Stimulated activated memory B cell treated with anti-CD40 and anti-IgM and Interleukin-4, amounts not matched to agents 10 μg/mL and 1 μg/mL and 100 μg/mL, for 72 hours (primary cell): ENCODE data around the gene LRRC10.
A peak's percentile ranks its signal among the peaks of the same experiment; 100 is the strongest.
"Not testable (repeated sequence)": the region's sequence is repeated elsewhere in the genome, so short reads cannot be mapped to it uniquely, and the experiment has no call there.

Experiments used
- ATAC-seq: fragments of 150-1000 bp; cut with Tn5 transposase; 2 replicates; pipeline ENCODE4 v1.10.0; 2021
- H3K27ac Mint-ChIP-seq: one replicate; pipeline ENCODE4 v1.8.0; 2022; ENCODE audit warnings: mild to moderate bottlenecking, mixed read lengths
- H3K27me3 Mint-ChIP-seq: one replicate; pipeline ENCODE4 v1.8.0; 2022; ENCODE audit warnings: mixed read lengths
- H3K36me3 Mint-ChIP-seq: one replicate; pipeline ENCODE4 v1.8.0; 2022; ENCODE audit warnings: mixed read lengths
- H3K4me1 Mint-ChIP-seq: one replicate; pipeline ENCODE4 v1.8.0; 2022; ENCODE audit warnings: mixed read lengths
- H3K4me3 Mint-ChIP-seq: one replicate; pipeline ENCODE4 v1.8.0; 2022; ENCODE audit warnings: mild to moderate bottlenecking, moderate library complexity, mixed read lengths
- H3K9me3 Mint-ChIP-seq: one replicate; pipeline ENCODE4 v1.8.0; 2022; ENCODE audit warnings: mixed read lengths

LRRC10 gene

DNA sequence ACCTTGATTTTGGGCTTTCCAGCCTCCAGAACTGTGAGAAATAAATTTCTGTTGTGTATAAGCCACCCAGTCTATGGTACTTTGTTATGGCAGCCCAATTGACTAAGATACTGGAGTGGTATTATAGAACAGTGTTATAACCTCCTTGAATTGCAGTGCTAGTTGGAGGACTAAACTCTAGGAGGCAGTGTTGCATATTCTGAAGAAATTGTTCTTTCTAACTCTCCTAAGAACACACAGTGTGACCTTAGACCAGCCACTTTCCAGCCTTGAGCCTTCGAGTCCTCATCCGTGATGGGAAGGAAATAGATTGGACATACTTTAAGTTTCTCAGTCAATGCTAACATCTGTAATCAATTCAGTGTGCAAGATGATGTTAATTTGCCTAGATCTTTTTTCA is 22.4 kb upstream of the LRRC10 start:
- no peak for ATAC-seq
- Mint-ChIP-seq H3K4me1 (no peaks in the 10 kb centered on the region), H3K27ac (no peak overlapping the region)

DNA sequence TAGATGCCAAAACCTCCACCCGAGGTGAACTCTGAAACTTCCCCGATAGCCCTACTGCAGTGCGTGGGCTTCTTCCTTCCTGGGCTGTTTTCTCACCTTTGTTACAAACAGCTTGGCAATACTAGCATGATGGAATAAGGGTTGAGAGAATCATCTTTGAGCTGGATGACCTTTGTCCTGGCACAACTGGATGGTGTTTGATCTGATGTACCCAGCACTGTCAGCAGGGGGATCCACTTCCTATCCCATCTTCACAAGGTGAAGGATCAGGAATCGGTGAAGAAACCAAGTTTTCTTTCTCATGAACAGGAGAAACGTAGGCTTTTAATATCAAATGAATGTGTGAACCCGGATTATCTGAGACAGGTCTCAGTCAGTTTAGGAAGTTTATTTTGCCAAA is 19.5 kb upstream of the LRRC10 start:
- Mint-ChIP-seq H3K9me3 (no peaks in the 10 kb centered on the region), H3K36me3 (no peaks in the 10 kb centered on the region), H3K4me1 (no peaks in the 10 kb centered on the region), H3K27ac (no peak overlapping the region), H3K27me3 (no peaks in the 10 kb centered on the region), H3K4me3 (no peak overlapping the region)
- no peak for ATAC-seq

More for the DNA sequence above, 22.4 kb upstream of the LRRC10 start:
- no peak overlapping the region for H3K4me3 Mint-ChIP-seq
- H3K27me3 Mint-ChIP-seq = no peaks in the 10 kb centered on the region
- H3K9me3 Mint-ChIP-seq = no peaks in the 10 kb centered on the region
- H3K36me3 Mint-ChIP-seq = no peaks in the 10 kb centered on the region

GRCh38 chr12:69627501-69627900 is 16.8 kb upstream of the LRRC10 start:
- H3K36me3 Mint-ChIP-seq = no peaks in the 10 kb centered on the region
- no peaks in the 10 kb centered on the region for H3K27me3 Mint-ChIP-seq
- no peaks in the 10 kb centered on the region for H3K4me1 Mint-ChIP-seq
- no peaks in the 10 kb centered on the region for H3K9me3 Mint-ChIP-seq
- ATAC-seq = no peak
- H3K27ac Mint-ChIP-seq = no peak overlapping the region
- H3K4me3 Mint-ChIP-seq = no peak overlapping the region

DNA sequence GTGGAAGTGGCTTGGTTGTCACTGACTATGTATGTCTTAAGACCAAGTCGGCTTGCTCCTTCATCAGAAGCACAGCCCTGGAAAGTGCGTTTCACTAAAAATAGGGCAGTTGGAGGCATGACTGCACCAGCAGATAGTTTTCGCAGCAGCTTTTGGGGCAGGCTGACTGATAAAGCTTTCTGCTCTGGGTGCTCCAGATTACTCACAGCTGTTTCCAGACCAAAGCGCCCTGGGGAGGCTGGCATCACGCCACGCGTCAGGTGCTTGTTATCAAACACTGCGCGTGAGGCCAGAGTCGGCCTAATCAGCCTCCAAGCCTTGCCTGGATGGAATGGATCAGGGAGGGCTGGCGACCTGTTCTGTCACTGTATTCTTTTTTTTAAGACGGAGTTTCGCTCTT is 13.3 kb upstream of the LRRC10 start:
- H3K4me3 Mint-ChIP-seq = no peak overlapping the region
- no peaks in the 10 kb centered on the region for H3K36me3 Mint-ChIP-seq
- no peaks in the 10 kb centered on the region for H3K9me3 Mint-ChIP-seq
- H3K4me1 Mint-ChIP-seq = no peaks in the 10 kb centered on the region
- H3K27ac Mint-ChIP-seq = no peak overlapping the region
- peaks cover 11% of the 10 kb centered on the region for H3K27me3 Mint-ChIP-seq
- no peak for ATAC-seq

DNA sequence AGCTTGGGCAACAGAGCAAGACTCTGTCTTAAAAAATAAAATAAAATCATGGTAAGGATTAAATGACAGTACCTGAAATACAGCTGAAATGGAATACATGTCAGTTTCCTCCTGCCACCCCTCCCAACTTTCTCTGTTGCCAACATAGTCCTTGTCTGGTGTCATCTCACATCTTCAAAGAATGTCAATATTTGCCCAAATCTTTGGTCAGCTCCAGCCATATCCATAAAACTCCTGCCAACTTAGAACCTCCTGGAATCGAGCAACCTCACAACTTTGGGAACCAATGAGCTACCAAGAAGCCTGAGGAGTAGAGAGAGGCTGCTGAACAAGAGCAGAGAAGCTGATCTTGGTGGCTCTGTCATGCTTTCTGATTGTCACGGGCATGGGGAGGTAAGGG is 10.8 kb upstream of the LRRC10 start:
- Mint-ChIP-seq H3K36me3 (no peaks in the 10 kb centered on the region), H3K27me3 (peaks cover 11% of the 10 kb centered on the region), H3K9me3 (no peaks in the 10 kb centered on the region), H3K4me1 (no peaks in the 10 kb centered on the region), H3K4me3 (no peak overlapping the region), H3K27ac (no peak overlapping the region)
- ATAC-seq = no peak

DNA sequence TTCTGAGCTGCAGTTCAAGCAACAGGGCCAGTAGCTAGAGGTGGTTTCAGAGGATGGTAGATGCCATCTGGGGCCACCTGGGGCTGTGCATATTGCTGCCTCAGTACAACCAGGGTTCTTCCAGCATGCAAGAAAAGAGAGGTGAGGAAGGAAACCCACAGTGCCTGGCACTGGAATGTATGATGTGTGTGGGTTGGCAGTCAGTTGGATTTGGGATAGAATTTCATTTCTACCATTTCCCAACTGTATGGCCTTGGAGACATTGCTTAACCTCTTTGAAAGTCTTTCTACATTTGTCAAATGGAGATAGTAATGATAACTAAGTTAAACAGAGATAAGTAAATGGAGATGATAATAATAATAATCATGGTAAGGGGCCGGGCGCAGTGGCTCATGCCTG is 10.2 kb upstream of the LRRC10 start:
- Mint-ChIP-seq H3K9me3 (no peaks in the 10 kb centered on the region), H3K36me3 (no peaks in the 10 kb centered on the region), H3K4me1 (peaks cover 5% of the 10 kb centered on the region), H3K27me3 (peaks cover 11% of the 10 kb centered on the region), H3K27ac (no peak overlapping the region), H3K4me3 (no peak overlapping the region)
- no peak for ATAC-seq

DNA sequence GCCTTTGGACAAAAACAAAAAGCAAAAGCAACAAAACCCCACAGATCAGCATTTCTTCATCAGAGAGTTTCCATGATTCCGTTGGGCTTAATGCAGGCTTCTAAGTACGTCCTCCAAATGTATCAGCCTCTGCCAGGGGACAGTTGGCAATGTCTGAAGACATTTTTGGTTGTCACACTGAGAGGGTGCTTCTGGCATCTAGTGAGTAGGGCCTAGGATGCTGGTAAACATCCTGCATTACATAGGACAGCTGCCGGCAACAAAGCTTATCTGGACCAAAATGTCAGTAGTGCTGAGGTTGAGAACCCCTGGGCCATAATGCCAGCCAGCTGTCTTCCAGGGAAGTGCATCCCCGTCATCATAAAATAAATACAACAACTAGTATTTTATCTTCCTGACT is 9.4 kb upstream of the LRRC10 start:
- no peak overlapping the region for H3K27ac Mint-ChIP-seq
- H3K9me3 Mint-ChIP-seq = no peaks in the 10 kb centered on the region
- ATAC-seq = no peak
- H3K4me1 Mint-ChIP-seq = peaks cover 11% of the 10 kb centered on the region
- H3K27me3 Mint-ChIP-seq = peaks cover 11% of the 10 kb centered on the region
- no peak overlapping the region for H3K4me3 Mint-ChIP-seq
- no peaks in the 10 kb centered on the region for H3K36me3 Mint-ChIP-seq

GRCh38 chr12:69619050-69619449 is 8.3 kb upstream of the LRRC10 start:
- no peak overlapping the region for H3K4me3 Mint-ChIP-seq

DNA sequence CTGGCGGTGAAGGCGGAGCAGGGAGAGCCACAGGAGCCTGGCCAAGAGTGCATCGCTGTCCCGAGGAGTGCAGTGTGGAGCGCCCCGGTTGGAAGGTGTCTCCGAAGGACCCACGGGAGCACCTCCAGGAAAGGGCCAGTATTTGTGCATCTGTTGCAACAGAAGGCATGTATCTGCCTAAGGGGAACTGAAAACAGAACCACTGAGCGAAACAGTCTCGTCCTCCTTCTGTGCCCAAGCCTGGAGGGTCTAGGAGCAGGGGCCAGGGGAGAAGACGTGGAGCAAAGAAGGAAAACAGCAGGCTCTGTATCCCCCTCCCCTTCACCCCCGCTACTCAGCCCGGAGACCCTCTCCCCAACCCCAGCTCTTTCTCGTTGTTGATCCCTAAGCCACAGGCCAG is 5.3 kb upstream of the LRRC10 start:
- H3K27ac Mint-ChIP-seq = no peak overlapping the region
- H3K27me3 Mint-ChIP-seq = peaks cover 8% of the 10 kb centered on the region
- H3K4me1 Mint-ChIP-seq = peaks cover 11% of the 10 kb centered on the region
- peak; percentile 57 for ATAC-seq
- no peaks in the 10 kb centered on the region for H3K36me3 Mint-ChIP-seq
- H3K9me3 Mint-ChIP-seq = no peaks in the 10 kb centered on the region
- no peak overlapping the region for H3K4me3 Mint-ChIP-seq

More at GRCh38 chr12:69619050-69619449, 8.3 kb upstream of the LRRC10 start:
- no peak for ATAC-seq
- H3K36me3 Mint-ChIP-seq = no peaks in the 10 kb centered on the region
- peaks cover 11% of the 10 kb centered on the region for H3K4me1 Mint-ChIP-seq
- H3K9me3 Mint-ChIP-seq = no peaks in the 10 kb centered on the region
- H3K27me3 Mint-ChIP-seq = peaks cover 11% of the 10 kb centered on the region
- no peak overlapping the region for H3K27ac Mint-ChIP-seq

- Mint-ChIP-seq H3K36me3 (no peaks in the 10 kb centered on the region), H3K9me3 (no peaks in the 10 kb centered on the region), H3K27me3 (no peaks in the 10 kb centered on the region), H3K4me3 (no peak overlapping the region), H3K4me1 (peaks cover 11% of the 10 kb centered on the region), H3K27ac (no peak overlapping the region)
- no peak for ATAC-seq
Observed at GRCh38 chr12:69613351-69613750, 2.6 kb upstream of the LRRC10 start.

DNA sequence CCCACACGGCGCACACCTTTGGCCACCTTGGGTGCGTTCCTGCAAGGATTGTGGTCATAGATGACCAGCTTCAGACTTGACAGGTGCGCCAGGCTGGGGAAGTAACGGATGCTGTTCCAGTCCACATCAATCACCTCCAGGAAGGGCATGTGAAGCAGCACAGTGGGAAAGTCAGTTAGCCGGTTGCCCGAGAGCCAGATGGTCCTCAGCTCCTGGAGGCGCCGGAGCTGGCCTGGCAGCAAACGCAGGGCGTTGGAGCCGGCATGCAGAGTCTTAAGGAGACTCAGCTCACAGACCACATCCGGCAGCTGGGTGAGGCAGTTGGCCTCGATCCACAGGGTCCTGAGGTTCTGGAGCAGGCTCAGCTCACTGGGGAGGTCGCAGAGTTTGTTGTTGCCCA is 581 bp downstream of the LRRC10 start:
- no peaks in the 10 kb centered on the region for H3K27me3 Mint-ChIP-seq
- H3K4me1 Mint-ChIP-seq = no peaks in the 10 kb centered on the region
- no peaks in the 10 kb centered on the region for H3K36me3 Mint-ChIP-seq
- H3K4me3 Mint-ChIP-seq = no peak overlapping the region
- no peaks in the 10 kb centered on the region for H3K9me3 Mint-ChIP-seq
- H3K27ac Mint-ChIP-seq = no peak overlapping the region
- no peak for ATAC-seq

- no peak overlapping the region for H3K27ac Mint-ChIP-seq
- no peaks in the 10 kb centered on the region for H3K4me1 Mint-ChIP-seq
- no peak overlapping the region for H3K4me3 Mint-ChIP-seq
- peaks cover 6% of the 10 kb centered on the region for H3K36me3 Mint-ChIP-seq
- no peaks in the 10 kb centered on the region for H3K27me3 Mint-ChIP-seq
- peaks cover 4% of the 10 kb centered on the region for H3K9me3 Mint-ChIP-seq
- ATAC-seq = no peak
Observed at GRCh38 chr12:69608114-69608513, 2.6 kb downstream of the LRRC10 start.

- ATAC-seq, H3K4me1 Mint-ChIP-seq, H3K4me3 Mint-ChIP-seq: not testable (repeated sequence)
Observed at GRCh38 chr12:69604275-69604674, 6.4 kb downstream of the LRRC10 start.

DNA sequence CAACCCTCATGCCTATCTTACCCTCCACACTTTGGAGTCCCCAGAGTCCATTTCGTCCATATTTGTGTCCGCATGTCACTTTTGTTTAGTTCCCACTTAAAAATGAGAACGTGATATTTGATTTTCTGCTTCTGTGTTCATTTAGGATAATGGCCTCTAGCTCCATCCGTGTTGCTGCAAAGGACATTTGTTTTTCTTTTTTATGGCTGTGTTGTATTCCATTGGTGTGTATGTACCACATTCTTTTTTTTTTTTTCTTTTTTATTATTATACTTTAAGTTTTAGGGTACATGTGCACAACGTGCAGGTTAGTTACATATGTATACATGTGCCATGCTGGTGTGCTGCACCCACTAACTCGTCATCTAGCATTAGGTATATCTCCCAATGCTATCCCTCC is 7.2 kb downstream of the LRRC10 start:
- not testable (repeated sequence) for ATAC-seq, H3K4me3 Mint-ChIP-seq, H3K4me1 Mint-ChIP-seq, H3K27me3 Mint-ChIP-seq, H3K27ac Mint-ChIP-seq, H3K9me3 Mint-ChIP-seq
- peaks cover 38% of the 10 kb centered on the region for H3K36me3 Mint-ChIP-seq

More at GRCh38 chr12:69604275-69604674, 6.4 kb downstream of the LRRC10 start:
- H3K9me3 Mint-ChIP-seq, H3K27ac Mint-ChIP-seq, H3K27me3 Mint-ChIP-seq: not testable (repeated sequence)
- H3K36me3 Mint-ChIP-seq = peaks cover 38% of the 10 kb centered on the region

DNA sequence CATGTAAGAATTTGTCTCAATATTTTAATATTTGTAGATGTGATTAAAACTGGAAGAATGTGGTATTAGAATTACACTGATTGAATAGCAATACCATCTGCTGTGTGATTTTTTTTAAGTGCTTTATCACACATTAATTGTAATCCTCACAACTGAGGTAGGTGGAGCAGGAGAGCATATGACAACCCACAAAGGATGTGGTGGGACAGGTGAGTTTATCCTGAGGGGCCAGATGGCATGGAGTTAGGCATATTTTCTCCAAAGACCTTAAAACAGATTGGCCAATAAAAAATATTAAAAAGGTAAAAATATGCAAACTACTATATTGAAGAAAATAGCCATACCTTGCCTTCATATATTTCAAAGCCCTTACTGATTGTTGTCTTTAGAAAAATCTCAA is 7.8 kb downstream of the LRRC10 start:
- no peaks in the 10 kb centered on the region for H3K4me1 Mint-ChIP-seq
- no peak overlapping the region for H3K4me3 Mint-ChIP-seq
- ATAC-seq = no peak
- H3K27ac Mint-ChIP-seq = no peak overlapping the region
- H3K9me3 Mint-ChIP-seq = peaks cover 7% of the 10 kb centered on the region
- peaks cover 41% of the 10 kb centered on the region for H3K36me3 Mint-ChIP-seq
- no peaks in the 10 kb centered on the region for H3K27me3 Mint-ChIP-seq

- Mint-ChIP-seq H3K36me3 (peaks cover 49% of the 10 kb centered on the region), H3K27ac (no peak overlapping the region)
- ATAC-seq = no peak
Observed at GRCh38 chr12:69601962-69602685, 8.6 kb downstream of the LRRC10 start.

More at GRCh38 chr12:69601962-69602685, 8.6 kb downstream of the LRRC10 start:
- H3K4me1 Mint-ChIP-seq = no peaks in the 10 kb centered on the region
- peaks cover 7% of the 10 kb centered on the region for H3K9me3 Mint-ChIP-seq
- H3K4me3 Mint-ChIP-seq = no peak overlapping the region
- no peaks in the 10 kb centered on the region for H3K27me3 Mint-ChIP-seq
